ENCODE measurements around the gene KAT5.
"Not testable (repeated sequence)": the region's sequence is repeated elsewhere in the genome, so short reads cannot be mapped to it uniquely, and the experiment has no call there.

Gene KAT5

GRCh38 chr11:65745049-65745448 lies 33.0 kb downstream of the KAT5 start:
- DNase-seq = no peak

- DNase-seq = not testable (repeated sequence)
Measured at GRCh38 chr11:65762169-65762568, 50.1 kb downstream of the KAT5 start.

GRCh38 chr11:65762816-65763215 lies 50.8 kb downstream of the KAT5 start:
- not testable (repeated sequence) for DNase-seq

DNA sequence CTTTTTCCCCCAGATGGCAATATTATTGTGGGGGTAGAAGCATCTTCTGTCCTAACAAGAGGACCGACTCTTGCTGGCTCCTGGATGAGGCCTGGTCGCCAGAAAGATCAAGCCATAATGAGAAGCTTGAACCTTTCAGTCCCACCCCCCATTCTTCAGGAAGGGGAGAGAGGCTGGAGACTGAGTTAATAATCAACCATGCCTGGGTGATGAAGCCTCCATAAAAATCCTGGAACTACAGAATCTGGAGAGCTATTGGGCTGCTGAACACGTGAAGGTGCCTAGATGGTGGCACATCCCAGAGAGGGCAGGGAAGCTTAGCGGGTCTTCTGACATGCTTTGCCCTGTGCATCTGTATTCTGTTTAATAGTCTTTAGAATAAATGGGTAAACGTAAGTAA lies 52.4 kb downstream of the KAT5 start:
- no peak for DNase-seq

GRCh38 chr11:65766535-65766934 lies 54.5 kb downstream of the KAT5 start:
- no peak for DNase-seq

- DNase-seq = no peak
Measured at GRCh38 chr11:65767406-65767805, 55.4 kb downstream of the KAT5 start.

DNA sequence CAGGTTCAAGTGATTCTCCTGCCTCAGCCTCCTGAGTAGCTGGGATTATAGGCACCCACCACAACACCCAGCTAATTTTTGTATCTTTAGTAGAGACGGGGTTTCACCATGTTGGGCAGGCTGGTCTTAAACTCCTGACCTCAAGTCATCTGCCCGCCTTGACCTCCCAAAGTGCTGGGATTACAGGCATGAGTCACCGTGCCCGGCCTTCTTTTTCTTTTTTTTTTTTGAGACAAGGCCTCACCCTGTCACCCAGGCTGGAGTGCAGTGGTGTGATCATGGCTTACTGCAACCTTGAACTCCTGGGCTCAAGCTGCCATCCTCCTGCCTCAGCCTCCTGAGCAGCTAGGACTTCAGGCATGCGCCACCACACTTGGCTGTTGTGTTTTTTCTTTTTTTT lies 55.8 kb downstream of the KAT5 start:
- not testable (repeated sequence) for DNase-seq
